OCI-LY7 (cell line): ENCODE results near the gene CDKAL1.

Experiments used
- EZH2phosphoT487 ChIP-seq: fragments of 200-600 bp; sonication (generic); IDR thresholded peaks from 2 replicates; pipeline ENCODE4 v1.6.1; 2018; ENCODE audit warnings: low read depth, borderline replicate concordance, mild to moderate bottlenecking, mixed run types, antibody characterized with exemption, low read length, moderate library complexity, mixed read lengths
- TF ChIP-seq, protein P1 (sequence below): fragments of 200-600 bp; sonication (generic); conservative IDR thresholded peaks from 2 replicates; pipeline ENCODE4 v1.5.1; 2014; ENCODE audit warnings: mild to moderate bottlenecking, antibody characterized with exemption, low read length, moderate library complexity, mixed read lengths

- TF ChIP-seq, protein P1, sequence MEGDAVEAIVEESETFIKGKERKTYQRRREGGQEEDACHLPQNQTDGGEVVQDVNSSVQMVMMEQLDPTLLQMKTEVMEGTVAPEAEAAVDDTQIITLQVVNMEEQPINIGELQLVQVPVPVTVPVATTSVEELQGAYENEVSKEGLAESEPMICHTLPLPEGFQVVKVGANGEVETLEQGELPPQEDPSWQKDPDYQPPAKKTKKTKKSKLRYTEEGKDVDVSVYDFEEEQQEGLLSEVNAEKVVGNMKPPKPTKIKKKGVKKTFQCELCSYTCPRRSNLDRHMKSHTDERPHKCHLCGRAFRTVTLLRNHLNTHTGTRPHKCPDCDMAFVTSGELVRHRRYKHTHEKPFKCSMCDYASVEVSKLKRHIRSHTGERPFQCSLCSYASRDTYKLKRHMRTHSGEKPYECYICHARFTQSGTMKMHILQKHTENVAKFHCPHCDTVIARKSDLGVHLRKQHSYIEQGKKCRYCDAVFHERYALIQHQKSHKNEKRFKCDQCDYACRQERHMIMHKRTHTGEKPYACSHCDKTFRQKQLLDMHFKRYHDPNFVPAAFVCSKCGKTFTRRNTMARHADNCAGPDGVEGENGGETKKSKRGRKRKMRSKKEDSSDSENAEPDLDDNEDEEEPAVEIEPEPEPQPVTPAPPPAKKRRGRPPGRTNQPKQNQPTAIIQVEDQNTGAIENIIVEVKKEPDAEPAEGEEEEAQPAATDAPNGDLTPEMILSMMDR: no peak
- TF ChIP-seq EZH2phosphoT487: no peak
Measured at GRCh38 chr6:21264288-21265033, 730.2 kb downstream of the CDKAL1 start.
